DOHH2 (cell line): ENCODE data around the gene PRRC2B.
"Not testable (repeated sequence)": the region's sequence is repeated elsewhere in the genome, so short reads cannot be mapped to it uniquely, and the experiment has no call there.

Source experiments
- CTCF ChIP-seq: fragments of 200-600 bp; sonication (generic); IDR thresholded peaks from one replicate; pipeline ENCODE4 v1.5.1; 2014; ENCODE audit warnings: antibody characterized with exemption, mild to moderate bottlenecking, low read depth, low read length; ENCODE audit not compliant: poor library complexity, severe bottlenecking
- EZH2phosphoT487 ChIP-seq: fragments of 200-600 bp; sonication (generic); IDR thresholded peaks from 2 replicates; pipeline ENCODE4 v1.6.1; 2017; ENCODE audit warnings: borderline replicate concordance, mild to moderate bottlenecking, antibody characterized with exemption, low read length, moderate library complexity, mixed read lengths

- not testable (repeated sequence) for TF ChIP-seq CTCF, EZH2phosphoT487
These were observed 19.2 kb upstream of the PRRC2B start for GRCh38 chr9:131374638-131375037.
